GM12878 (cell line): ENCODE measurements around the gene DCPS. TPM values are rescaled to one million over a fixed set of nuclear protein-coding genes. Genes with fewer than 3 reads are reported as not detected.

Experiments
- BRCA1 ChIP-seq: IDR thresholded peaks from 2 replicates; pipeline ENCODE4 v1.6.1; 2011; ENCODE audit warnings: low read depth, low read length, improper control_type of control experiment
- CBX5 ChIP-seq: sonication (generic); IDR thresholded peaks from 2 replicates; pipeline ENCODE4 v1.6.1; 2016; ENCODE audit warnings: low read depth, moderate library complexity, mild to moderate bottlenecking, inconsistent platforms
- CREB1 ChIP-seq: IDR thresholded peaks from 2 replicates; pipeline ENCODE4 v1.6.1; 2012; ENCODE audit warnings: low read depth, mild to moderate bottlenecking, inconsistent platforms
- EZH2 ChIP-seq: IDR thresholded peaks from 2 replicates; pipeline ENCODE4 v1.6.1; 2012; ENCODE audit warnings: low read depth, mild to moderate bottlenecking, control low read depth, inconsistent platforms, low read length, borderline replicate concordance; ENCODE audit not compliant: control insufficient read depth
- KAT2A ChIP-seq: conservative IDR thresholded peaks from 2 replicates; pipeline ENCODE4 v1.6.1; 2011; ENCODE audit warnings: low read depth, low read length; ENCODE audit not compliant: control insufficient read depth
- NR2C2 ChIP-seq: IDR thresholded peaks from 2 replicates; pipeline ENCODE4 v1.6.1; 2011; ENCODE audit warnings: borderline replicate concordance, low read depth; ENCODE audit not compliant: control insufficient read depth, insufficient read length
- POLR2A ChIP-seq: IDR thresholded peaks from 2 replicates; pipeline ENCODE4 v1.6.1; 2011; ENCODE audit warnings: low read depth, mild to moderate bottlenecking, low read length
- POLR2AphosphoS2 ChIP-seq: IDR thresholded peaks from 2 replicates; pipeline ENCODE4 v1.6.1; 2011; ENCODE audit warnings: low read depth, mild to moderate bottlenecking, low read length, improper control_type of control experiment, moderate library complexity
- RBBP5 ChIP-seq: fragments of 200-600 bp; sonication (generic); conservative IDR thresholded peaks from 2 replicates; pipeline ENCODE4 v1.6.1; 2016
- RELA ChIP-seq: fragments of 450-650 bp; IDR thresholded peaks from 2 replicates; pipeline ENCODE4 v1.8.0; 2014; ENCODE audit warnings: borderline replicate concordance; ENCODE audit not compliant: partially characterized antibody
- SPI1 ChIP-seq: IDR thresholded peaks from 2 replicates; pipeline ENCODE4 v1.6.1; 2011; ENCODE audit warnings: low read depth, mild to moderate bottlenecking, low read length, moderate library complexity, borderline replicate concordance; ENCODE audit not compliant: insufficient read depth
- SREBF1 ChIP-seq: IDR thresholded peaks from 2 replicates; pipeline ENCODE4 v1.6.1; 2012; ENCODE audit warnings: mild to moderate bottlenecking, low read length
- SREBF2 ChIP-seq: IDR thresholded peaks from 2 replicates; pipeline ENCODE4 v1.6.1; 2012; ENCODE audit warnings: mild to moderate bottlenecking, low read length
- TAF1 ChIP-seq: IDR thresholded peaks from 2 replicates; pipeline ENCODE4 v1.6.1; 2011; ENCODE audit warnings: mild to moderate bottlenecking, low read depth, low read length, borderline replicate concordance
- ZNF384 ChIP-seq: IDR thresholded peaks from 2 replicates; pipeline ENCODE4 v1.6.1; 2012; ENCODE audit warnings: low read depth, mild to moderate bottlenecking, low read length, improper control_type of control experiment, borderline replicate concordance
- polyA plus RNA-seq, 11 experiments: library from polyadenylated mRNA; depleted of rRNA in 4 of 11; unstranded in 6 of 11; stranded (reverse) in 5 of 11; fragments of >200 nt; fragmentation: Nextera tagmentation in 4 of 11; fragmentation: Illumina TruSeq in 1 of 11; extraction: Ambion mirVana in 4 of 11; extraction: Trizol in 1 of 11; gene quantifications; 1 replicate in 1 of 11; 2 replicates in 10 of 11; pipeline versions ENCODE4 v1.2.1 to v1.2.3, GENCODE V29; 2011 to 2016; ENCODE audit warnings: inconsistent platforms in 2 of 11, missing spikeins in 2 of 11, low read depth in 1 of 11
- total RNA-seq, 4 experiments: library from RNA; depleted of rRNA in 3 of 4; stranded (reverse); fragments of >200 nt in 3 of 4; fragmentation: Illumina TruSeq in 1 of 4; extraction: Trizol in 1 of 4; gene quantifications; 2 replicates each; pipeline versions ENCODE4 v1.2.1 to v1.2.3, GENCODE V29; 2013 to 2021
- TF ChIP-seq, protein P1 (sequence below): IDR thresholded peaks from 2 replicates; pipeline ENCODE4 v1.6.1; 2011; ENCODE audit warnings: low read depth, low read length, improper control_type of control experiment, borderline replicate concordance

Gene DCPS
- total and polyA plus RNA-seq, 10 of the 15 experiments (the other 5 are each of a cell fraction or from before 2014, with no cell fraction given): 23.5 to 101 (median 67.4) TPM

DNA sequence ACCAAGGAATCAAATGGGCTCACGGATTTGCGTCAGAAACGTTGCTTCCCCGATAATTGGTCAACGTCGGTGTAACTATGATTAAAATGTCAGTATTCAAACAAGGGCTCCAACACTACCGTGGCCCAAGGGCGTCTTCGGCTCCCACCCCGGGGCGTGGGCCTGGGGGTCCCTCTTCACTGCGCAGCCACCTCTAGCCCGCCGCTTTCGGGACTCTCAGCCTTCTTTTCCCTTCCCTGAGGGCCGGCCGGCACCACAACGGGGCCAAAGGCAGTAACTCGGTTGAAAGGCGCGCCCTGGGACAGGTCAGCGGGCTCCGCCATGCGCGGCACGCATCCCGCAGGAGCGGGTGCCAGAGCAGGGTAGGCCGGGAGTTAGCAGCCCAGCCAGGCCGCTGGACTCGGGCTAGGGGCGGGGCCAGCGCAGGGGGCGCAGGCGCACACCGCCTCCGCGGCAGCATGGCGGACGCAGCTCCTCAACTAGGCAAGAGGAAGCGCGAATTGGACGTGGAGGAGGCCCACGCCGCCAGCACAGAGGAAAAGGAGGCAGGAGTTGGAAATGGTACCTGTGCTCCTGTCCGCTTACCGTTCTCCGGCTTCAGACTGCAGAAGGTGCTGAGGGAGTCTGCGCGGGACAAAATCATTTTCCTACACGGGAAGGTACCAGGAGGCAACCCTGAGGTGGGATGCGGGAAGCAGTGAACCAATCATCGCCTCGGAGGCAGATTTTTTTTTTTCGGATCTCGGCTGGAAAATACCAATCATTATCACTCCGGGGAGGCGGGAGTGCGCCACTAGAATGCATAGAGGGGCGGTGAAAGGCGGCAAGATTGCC is at the start of gene DCPS (continued):
- TF ChIP-seq RELA: peak; percentile 61
- TF ChIP-seq EZH2: no peak
- no peak for TF ChIP-seq KAT2A
- TF ChIP-seq POLR2AphosphoS2: peak; percentile 64; the same call in 1 of the 2 replicates
- TF ChIP-seq TAF1: peak; percentile 88; the same call in 1 of the 2 replicates
- 0 out of 2 replicates have a peak, but pooled peaks have one; percentile 54 for TF ChIP-seq ZNF384
- peak; percentile 99 for TF ChIP-seq POLR2A
- 0 out of 2 replicates have a peak, but pooled peaks have one; percentile 22 for TF ChIP-seq RBBP5
- TF ChIP-seq, protein P1, sequence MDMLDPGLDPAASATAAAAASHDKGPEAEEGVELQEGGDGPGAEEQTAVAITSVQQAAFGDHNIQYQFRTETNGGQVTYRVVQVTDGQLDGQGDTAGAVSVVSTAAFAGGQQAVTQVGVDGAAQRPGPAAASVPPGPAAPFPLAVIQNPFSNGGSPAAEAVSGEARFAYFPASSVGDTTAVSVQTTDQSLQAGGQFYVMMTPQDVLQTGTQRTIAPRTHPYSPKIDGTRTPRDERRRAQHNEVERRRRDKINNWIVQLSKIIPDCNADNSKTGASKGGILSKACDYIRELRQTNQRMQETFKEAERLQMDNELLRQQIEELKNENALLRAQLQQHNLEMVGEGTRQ: no peak
- no peak for TF ChIP-seq SREBF2
- TF ChIP-seq CREB1: no peak; the same call in 1 of the 2 replicates
- no peak for TF ChIP-seq NR2C2
- no peak for TF ChIP-seq SREBF1
- TF ChIP-seq CBX5: no peak
- TF ChIP-seq BRCA1: no peak
- TF ChIP-seq SPI1: peak; percentile 59; the same call in 1 of the 2 replicates
